Stimulated activated CD4-positive, alpha-beta T cell treated with anti-CD3 and anti-CD28 coated beads, Interleukin-15, amount 100 ng/mL, for 48 hours (primary cell): ENCODE measurements around the gene FDX2.
A peak's percentile ranks its signal among the peaks of the same experiment; 100 is the strongest.
"Not testable (repeated sequence)": the region's sequence is repeated elsewhere in the genome, so short reads cannot be mapped to it uniquely, and the experiment has no call there.

ENCODE experiments used
- DNase-seq, 2 donors: peaks; one replicate each; pipeline ENCODE4 v3.0.0-alpha.2; 2020; ENCODE audit warnings: low read depth in 2 of 2

Gene FDX2

DNA sequence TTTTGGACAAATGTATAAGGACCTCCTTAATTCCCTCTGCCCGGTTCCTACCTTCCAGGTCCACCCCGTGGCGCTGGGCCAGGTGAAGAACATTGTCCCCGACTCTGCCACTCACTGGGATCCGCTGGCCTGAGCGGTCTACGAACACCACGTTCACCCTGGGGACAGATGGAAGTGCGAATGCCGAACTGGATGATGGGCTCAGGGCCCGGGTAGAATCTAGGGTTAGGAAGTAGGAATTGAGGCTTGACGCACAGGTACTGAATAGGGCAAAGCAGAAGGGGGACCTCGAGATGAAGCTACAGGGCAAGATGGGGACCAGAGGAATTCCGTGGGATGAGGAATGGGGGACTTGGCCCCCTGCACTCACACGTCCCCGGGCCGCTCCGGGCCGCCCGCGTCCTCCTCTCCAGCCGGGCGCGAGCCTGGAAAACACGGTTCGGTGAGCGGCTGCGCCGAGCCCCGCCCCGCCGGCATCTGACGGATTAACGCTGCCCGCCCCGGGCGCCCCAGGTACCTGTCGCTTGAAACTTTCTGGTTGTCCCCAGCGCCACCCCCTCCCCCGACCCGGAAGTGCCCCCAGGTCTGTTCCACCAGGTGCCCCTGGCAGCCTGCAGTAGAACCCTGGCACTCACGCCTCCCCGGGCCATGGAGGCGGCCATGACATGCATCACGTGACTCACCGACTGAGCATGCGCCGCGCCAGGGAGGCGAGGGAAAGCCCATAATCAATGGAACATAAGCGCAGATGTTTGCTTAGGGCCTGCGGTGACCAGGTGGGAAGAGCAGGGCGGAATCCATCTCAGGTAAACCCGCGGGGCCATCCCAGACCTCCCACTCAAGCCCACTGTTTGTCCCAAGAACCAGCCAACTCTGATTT lies at the start of gene FDX2:
FDX2 (minus strand) TSS at position 681 of the 880 bp plus-strand sequence; CDS start at position 662, 19 bp downstream.
- DNase-seq: peak; percentile 80 to 87

- DNase-seq: no peak
Observed at GRCh38 chr19:10365518-10365917, 49.7 kb upstream of the FDX2 start.

GRCh38 chr19:10364644-10365043 lies 48.8 kb upstream of the FDX2 start:
- no peak for DNase-seq

GRCh38 chr19:10363789-10364281 lies 48.0 kb upstream of the FDX2 start:
- no peak for DNase-seq

DNA sequence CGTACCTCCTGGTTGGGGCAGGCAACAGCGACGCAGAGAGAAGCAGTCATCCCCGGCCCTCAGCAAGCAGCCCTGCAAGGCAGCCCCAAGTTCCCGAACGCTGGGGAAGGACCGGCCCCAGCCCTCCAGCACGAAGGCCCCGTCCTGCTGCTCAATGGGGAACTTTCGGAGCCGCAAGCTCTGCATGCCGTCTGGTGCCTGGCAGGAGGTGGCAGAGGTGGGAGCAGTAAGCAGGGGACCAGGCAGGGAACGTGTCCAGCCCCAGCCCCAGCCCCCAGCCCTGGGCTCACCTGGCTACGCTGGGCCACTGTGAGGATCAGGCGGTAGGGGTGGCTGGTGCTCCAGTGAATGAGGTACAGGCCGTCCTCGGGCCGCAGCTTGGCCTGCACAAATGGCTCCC lies 46.4 kb upstream of the FDX2 start:
- no peak for DNase-seq

DNA sequence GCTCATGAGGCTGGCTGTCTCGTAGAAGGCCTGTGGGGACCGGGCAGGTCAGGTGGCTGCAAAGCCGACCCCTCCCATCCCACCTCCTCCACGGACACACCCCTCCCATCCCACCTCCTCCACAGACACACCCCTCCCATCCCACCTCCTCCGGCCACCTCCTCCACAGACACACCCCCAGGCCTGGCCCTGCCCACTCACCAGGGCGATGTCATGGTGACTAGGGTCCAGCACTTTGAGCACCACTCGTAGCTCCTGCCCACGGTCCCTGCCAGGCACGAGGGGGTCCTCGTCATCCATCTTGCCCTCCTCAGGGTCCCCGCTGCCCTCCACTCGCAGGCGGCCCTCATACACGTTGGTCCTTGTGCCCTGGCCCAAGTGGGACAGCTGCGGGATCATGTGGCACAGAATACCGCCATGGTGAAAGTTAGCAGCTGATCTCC lies 45.8 kb upstream of the FDX2 start:
- DNase-seq: no peak

GRCh38 chr19:10356431-10356830 lies 40.6 kb upstream of the FDX2 start:
- DNase-seq: no peak

GRCh38 chr19:10353793-10354391 lies 38.1 kb upstream of the FDX2 start:
- DNase-seq: peak; percentile 52 to 55

GRCh38 chr19:10352764-10353671 lies 37.2 kb upstream of the FDX2 start:
- no peak for DNase-seq

GRCh38 chr19:10346509-10346908 lies 30.7 kb upstream of the FDX2 start:
- no peak for DNase-seq

DNA sequence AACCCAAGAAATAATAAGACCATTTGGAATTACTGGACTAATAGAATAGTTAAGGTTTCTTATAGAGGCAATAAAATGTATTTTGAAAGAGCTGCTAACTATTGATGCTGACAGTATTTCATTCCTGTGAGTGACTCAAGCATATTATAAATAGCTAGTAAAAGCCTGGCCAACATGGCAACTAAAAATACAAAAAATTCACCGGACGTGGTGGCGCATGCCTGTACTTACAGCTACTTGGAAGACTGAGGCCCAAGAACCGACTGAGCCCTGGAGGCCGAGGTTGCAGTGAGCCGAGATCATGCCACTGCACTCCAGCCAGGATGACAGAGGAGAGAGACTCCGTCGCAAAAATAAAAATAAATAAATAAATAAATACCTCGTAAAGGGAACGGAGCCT lies 29.0 kb upstream of the FDX2 start:
- DNase-seq: no peak

GRCh38 chr19:10343495-10343894 lies 27.7 kb upstream of the FDX2 start:
- DNase-seq: no peak

GRCh38 chr19:10339977-10340376 lies 24.2 kb upstream of the FDX2 start:
- DNase-seq: no peak

DNA sequence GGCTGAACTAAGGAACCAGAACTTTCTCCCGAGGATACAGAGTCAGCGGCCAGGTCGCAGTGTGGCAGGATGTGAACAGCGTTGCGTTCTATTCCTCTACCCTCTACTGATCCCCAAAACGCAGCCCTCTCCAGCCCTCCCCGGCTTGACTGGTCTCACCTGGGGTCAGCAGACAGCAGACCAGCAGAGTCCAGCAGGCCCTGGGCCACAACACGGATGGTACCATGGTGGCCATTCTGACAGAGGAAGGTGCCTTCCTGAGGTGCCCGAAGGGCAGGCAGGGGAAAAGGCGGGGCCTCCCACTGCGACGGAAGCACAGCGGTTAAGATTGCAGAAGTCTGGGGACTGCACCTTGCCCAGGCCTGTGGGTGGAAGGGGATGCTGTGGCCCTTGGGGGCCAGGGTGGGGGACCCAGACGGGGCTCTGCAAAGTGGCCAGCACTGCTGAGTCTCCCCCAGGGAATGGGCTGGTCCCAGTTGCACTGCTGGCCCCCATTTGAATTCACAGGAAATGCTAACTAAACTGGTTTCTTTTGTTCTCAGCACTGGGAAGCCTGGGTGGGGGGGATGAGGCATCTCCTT lies 23.7 kb upstream of the FDX2 start, which contains the start of gene ICAM3:
ICAM3 (minus strand) TSS at position 245 of the 581 bp plus-strand sequence; CDS start at position 235, 10 bp downstream.
- peak in 1 of 2 donors; percentile 67 for DNase-seq

- no peak for DNase-seq
Observed at GRCh38 chr19:10338940-10339339, 23.1 kb upstream of the FDX2 start.

- not testable (repeated sequence) for DNase-seq
Observed at GRCh38 chr19:10336725-10337124, 20.9 kb upstream of the FDX2 start.

GRCh38 chr19:10335352-10335985 lies 19.7 kb upstream of the FDX2 start:
- no peak for DNase-seq

- peak; percentile 31 to 56 for DNase-seq
Observed at GRCh38 chr19:10334588-10335351, 19.0 kb upstream of the FDX2 start.

DNA sequence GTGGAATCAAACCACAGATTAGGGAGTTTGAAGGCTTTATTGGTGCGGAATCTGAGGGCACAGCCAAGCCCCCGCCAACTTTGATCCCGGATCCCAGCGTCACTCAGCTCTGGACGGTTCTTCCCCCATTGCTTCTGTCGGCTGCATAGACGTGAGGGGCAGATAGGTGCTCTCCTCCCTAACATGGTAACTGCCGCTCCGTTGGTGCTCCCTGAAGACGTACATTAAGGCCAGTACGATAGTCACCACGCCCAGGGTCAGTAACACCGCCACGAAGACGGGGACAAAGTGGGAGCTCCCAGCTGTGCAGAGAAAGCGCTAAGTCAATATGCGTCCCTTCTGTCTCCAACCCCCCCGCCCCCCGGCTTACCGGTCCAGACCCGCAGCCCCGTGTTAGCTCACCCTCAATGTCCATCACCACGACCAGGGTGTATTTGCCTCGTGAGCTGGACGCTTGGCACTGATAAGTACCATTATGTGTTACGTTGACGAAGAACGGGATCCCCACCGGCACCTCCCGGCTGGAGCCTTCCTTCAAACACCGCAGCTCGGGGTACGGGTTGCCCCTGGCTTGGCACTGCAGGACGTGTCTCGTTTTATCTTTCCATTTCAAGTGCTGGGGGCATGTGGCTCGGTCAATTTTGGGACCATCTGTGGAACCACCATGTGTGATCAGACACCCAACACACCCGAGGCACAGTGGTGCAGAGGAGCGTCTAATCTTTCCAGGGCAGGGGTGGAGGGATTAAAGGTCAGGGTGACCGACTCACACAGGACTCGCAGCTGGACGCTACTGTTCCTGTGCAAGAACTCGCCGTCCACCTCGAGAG lies 18.2 kb upstream of the FDX2 start:
- no peak for DNase-seq
